Ovary (tissue), 9 donors: Measurements from ENCODE around the gene LMBR1. TPM values are rescaled to one million over a fixed set of nuclear protein-coding genes. Genes with fewer than 3 reads are reported as not detected.

Experiments
- DNase-seq, 5 donors: peaks; one replicate each; pipeline ENCODE4 v3.0.0-alpha.2; 2019 to 2020
- H3K27ac ChIP-seq, 2 donors: fragments of 200-600 bp; one replicate each; pipeline versions ENCODE4 v1.5.1 to v1.8.0; 2019 to 2022
- H3K27me3 ChIP-seq: fragments of 200-600 bp; one replicate; pipeline ENCODE4 v1.8.0; 2022
- H3K36me3 ChIP-seq: fragments of 200-600 bp; sonication (generic); one replicate; pipeline ENCODE4 v1.5.1; 2019
- H3K4me1 ChIP-seq: one replicate; pipeline ENCODE4 v1.8.1; 2013; ENCODE audit warnings: mild to moderate bottlenecking, moderate library complexity; ENCODE audit not compliant: insufficient read depth
- H3K4me3 ChIP-seq: fragments of 200-600 bp; sonication (generic); one replicate; pipeline ENCODE4 v1.5.1; 2017
- H3K9me3 ChIP-seq, 2 donors: fragments of 200-600 bp in 1 of 2; sonication (generic) in 1 of 2; one replicate each; pipeline versions ENCODE4 v1.5.1 to v1.8.1; 2013 to 2019; ENCODE audit warnings: mild to moderate bottlenecking in 1 of 2, moderate library complexity in 1 of 2
- EP300 ChIP-seq: sonication (generic); formaldehyde crosslinking; IDR thresholded peaks from one replicate; pipeline ENCODE4 v1.6.1; 2017; ENCODE audit warnings: antibody characterized with exemption
- POLR2A ChIP-seq: fragments of 450-650 bp; IDR thresholded peaks from one replicate; pipeline ENCODE4 v1.6.1; 2017; ENCODE audit warnings: antibody characterized with exemption, mild to moderate bottlenecking, moderate library complexity
- WGBS, 3 donors: extraction: QIAGEN DNeasy Blood & Tissue Kit in 1 of 3; methylation state at CpG; one replicate each; pipeline versions ENCODE4 v1.1.5 to v1.1.7; 2013 to 2017; 5-methylcytosine and 5-hydroxymethylcytosine counted together
- intact Hi-C, 4 donors: fragments of 100-400 bp; cut with DNase I; formaldehyde crosslinking; loops; one replicate each; pipeline versions ENCODE4 v1.11.0 to v1.15.1; 2022 to 2023
- polyA plus RNA-seq, 2 donors: library from polyadenylated mRNA; stranded (reverse); fragments of 200-250 nt in 1 of 2; fragments of 350-450 nt in 1 of 2; fragmentation: Illumina TruSeq in 1 of 2; extraction: RNeasy Lipid Tissue Mini Kit (QIAGEN cat#74804) in 1 of 2; gene quantifications; one replicate each; pipeline ENCODE4 v1.2.3, GENCODE V29; 2013 to 2014
- total RNA-seq, 7 donors: library from RNA; depleted of rRNA in 2 of 7; stranded (reverse); fragments of >200 nt in 2 of 7; fragmentation: NEBNext Ultra II Directional in 3 of 7; extraction: Animal tissue kit (Norgen Biotek cat#: 25700) in 3 of 7; gene quantifications; one replicate each; pipeline versions ENCODE4 v1.1.0 to v1.2.4, GENCODE V29; 2016 to 2023
- TF ChIP-seq, protein P1 (sequence below), 3 donors: fragments of 450-650 bp in 2 of 3; fragments of 200-600 bp in 1 of 3; IDR thresholded peaks; one replicate each; pipeline versions ENCODE4 v1.5.1 to v1.8.0; 2016 to 2022; ENCODE audit warnings: antibody characterized with exemption in 3 of 3, mild to moderate bottlenecking in 1 of 3
- donor health status: DM: no; HTN: no; CAD: no; lungs with moderate emphysema.
- donor health status: DM: no; HTN: no; CAD: no.
- donor health status: Bipolar disorder and iron deficiency.
- donor health status: DM: yes; HTN: yes; CAD: no.
- donor health status: DM: no; HTN: no; CAD: no.
- donor health status: DM: yes; HTN: yes; CAD: no.

The LMBR1 gene
- total and polyA plus RNA-seq, 9 donors = 20.0 to 77.1 (median 54.2) TPM

DNA sequence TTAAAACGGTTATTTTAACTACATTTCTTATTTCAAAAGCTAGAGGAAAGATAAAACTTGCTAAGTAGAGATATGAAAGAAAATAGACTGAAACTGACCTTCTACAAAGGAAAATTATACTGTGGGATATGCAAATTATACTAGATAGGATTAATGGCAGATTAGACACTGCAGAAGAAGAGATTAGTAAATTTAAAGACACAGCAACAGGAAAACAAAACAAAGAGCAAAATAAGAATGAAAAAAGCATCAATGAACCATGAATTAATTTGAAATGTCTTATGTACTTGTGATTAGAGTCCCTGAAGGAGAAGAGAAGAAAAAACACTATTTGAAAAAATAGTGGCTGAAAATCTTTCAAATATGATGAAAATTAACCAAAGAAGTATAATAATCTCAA, 200.1 kb downstream of the LMBR1 start:
- H3K9me3 ChIP-seq = no peaks in the 10 kb centered on the region
- no peaks in the 10 kb centered on the region for H3K4me1 ChIP-seq
- no peak overlapping the region for H3K27ac ChIP-seq
- TF ChIP-seq POLR2A (no peak), EP300 (no peak)
- TF ChIP-seq, protein P1, sequence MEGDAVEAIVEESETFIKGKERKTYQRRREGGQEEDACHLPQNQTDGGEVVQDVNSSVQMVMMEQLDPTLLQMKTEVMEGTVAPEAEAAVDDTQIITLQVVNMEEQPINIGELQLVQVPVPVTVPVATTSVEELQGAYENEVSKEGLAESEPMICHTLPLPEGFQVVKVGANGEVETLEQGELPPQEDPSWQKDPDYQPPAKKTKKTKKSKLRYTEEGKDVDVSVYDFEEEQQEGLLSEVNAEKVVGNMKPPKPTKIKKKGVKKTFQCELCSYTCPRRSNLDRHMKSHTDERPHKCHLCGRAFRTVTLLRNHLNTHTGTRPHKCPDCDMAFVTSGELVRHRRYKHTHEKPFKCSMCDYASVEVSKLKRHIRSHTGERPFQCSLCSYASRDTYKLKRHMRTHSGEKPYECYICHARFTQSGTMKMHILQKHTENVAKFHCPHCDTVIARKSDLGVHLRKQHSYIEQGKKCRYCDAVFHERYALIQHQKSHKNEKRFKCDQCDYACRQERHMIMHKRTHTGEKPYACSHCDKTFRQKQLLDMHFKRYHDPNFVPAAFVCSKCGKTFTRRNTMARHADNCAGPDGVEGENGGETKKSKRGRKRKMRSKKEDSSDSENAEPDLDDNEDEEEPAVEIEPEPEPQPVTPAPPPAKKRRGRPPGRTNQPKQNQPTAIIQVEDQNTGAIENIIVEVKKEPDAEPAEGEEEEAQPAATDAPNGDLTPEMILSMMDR (IDR thresholded peaks at IDR 0.05) = no peak
- no peak overlapping the region for H3K4me3 ChIP-seq
- DNase-seq = no peak
- 68 to 85% (median 74%) methylated on average over 1 of the region's 1 CpG for WGBS, 3 donors
- intact Hi-C loops = no loop called here
- H3K27me3 ChIP-seq = no peaks in the 10 kb centered on the region
- no peaks in the 10 kb centered on the region for H3K36me3 ChIP-seq

DNA sequence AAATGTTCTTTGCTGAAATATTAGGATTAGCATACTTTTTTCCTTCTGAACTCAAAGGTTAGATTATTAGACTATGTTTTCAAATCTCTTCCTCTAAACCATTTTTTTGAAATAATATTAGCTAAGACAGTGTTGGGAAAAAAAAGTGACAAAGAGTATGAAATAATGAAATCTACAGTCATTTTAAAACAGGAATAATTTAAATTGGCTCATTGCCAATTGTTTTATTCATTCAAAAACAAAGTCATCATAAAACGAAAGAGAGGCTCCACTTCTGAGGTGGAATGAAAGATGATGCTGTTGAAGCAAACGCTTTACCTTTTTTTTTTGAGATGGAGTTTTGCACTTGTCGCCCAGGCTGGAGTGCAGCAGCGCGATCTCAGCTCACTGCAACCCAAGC, 201.2 kb downstream of the LMBR1 start:
- no peaks in the 10 kb centered on the region for H3K9me3 ChIP-seq
- no peaks in the 10 kb centered on the region for H3K4me1 ChIP-seq
- no peaks in the 10 kb centered on the region for H3K36me3 ChIP-seq
- intact Hi-C loops = no loop called here
- TF ChIP-seq, protein P1 (IDR thresholded peaks at IDR 0.05) = no peak
- TF ChIP-seq EP300 (no peak), POLR2A (no peak)
- no peak overlapping the region for H3K4me3 ChIP-seq
- WGBS, 3 donors = 81 to 83% (median 83%) methylated on average over 5 of the region's 5 CpGs
- no peak overlapping the region for H3K27ac ChIP-seq
- no peaks in the 10 kb centered on the region for H3K27me3 ChIP-seq
- no peak for DNase-seq

DNA sequence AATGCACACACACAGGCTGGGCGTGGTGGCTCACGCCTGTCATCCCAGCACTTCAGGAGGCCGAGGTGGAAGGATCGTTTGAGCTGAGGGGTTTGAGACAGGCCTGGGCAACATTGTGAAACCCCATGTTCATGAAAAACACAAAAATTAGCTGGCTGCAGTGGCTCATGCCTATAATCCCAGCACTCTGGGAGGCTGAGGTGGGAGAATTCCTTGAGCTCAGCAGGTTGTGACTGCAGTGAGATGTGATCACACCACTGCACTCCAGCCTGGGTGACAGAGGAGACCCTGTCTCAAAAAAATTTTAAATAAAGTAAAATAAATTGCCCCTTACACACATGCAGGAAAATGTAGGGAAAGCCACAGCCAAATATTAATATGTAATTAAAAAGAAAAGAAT, 208.3 kb downstream of the LMBR1 start:
- no peak overlapping the region for H3K4me3 ChIP-seq
- no peaks in the 10 kb centered on the region for H3K27me3 ChIP-seq
- no peaks in the 10 kb centered on the region for H3K36me3 ChIP-seq
- no peaks in the 10 kb centered on the region for H3K4me1 ChIP-seq
- intact Hi-C loops = no loop called here
- 87 to 96% (median 94%) methylated on average over 4 of the region's 4 CpGs for WGBS, 3 donors
- no peak overlapping the region for H3K27ac ChIP-seq
- DNase-seq = no peak
- H3K9me3 ChIP-seq = no peaks in the 10 kb centered on the region
- no peak for TF ChIP-seq POLR2A

DNA sequence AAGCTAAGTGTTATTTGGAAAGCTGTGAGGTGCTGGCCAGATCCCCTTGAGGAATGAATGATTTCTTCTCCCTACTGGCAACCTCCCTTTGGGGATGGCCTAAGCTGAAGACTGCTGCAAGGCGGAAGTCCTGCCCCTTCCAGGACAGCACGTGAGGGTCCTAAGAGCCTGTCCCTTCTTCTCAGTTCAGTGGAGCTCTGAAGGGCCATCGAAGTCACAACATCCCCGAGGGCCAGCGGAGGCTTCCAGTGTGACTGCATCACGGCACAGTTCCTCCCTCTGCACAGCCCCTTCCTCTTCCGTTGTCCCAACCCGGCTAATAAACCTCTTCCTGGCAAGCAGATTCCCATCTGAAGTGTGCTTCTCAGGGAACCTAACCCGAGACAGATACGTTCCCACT, 208.7 kb downstream of the LMBR1 start:
- H3K4me1 ChIP-seq = no peaks in the 10 kb centered on the region
- H3K27ac ChIP-seq = no peak overlapping the region
- TF ChIP-seq, protein P1 (IDR thresholded peaks at IDR 0.05) = no peak
- TF ChIP-seq POLR2A (no peak), EP300 (no peak)
- DNase-seq = no peak
- intact Hi-C loops = no loop called here
- no peak overlapping the region for H3K4me3 ChIP-seq
- no peaks in the 10 kb centered on the region for H3K36me3 ChIP-seq
- no peaks in the 10 kb centered on the region for H3K9me3 ChIP-seq
- 92 to 96% (median 95%) methylated on average over 10 of the region's 10 CpGs for WGBS, 3 donors
- no peaks in the 10 kb centered on the region for H3K27me3 ChIP-seq

DNA sequence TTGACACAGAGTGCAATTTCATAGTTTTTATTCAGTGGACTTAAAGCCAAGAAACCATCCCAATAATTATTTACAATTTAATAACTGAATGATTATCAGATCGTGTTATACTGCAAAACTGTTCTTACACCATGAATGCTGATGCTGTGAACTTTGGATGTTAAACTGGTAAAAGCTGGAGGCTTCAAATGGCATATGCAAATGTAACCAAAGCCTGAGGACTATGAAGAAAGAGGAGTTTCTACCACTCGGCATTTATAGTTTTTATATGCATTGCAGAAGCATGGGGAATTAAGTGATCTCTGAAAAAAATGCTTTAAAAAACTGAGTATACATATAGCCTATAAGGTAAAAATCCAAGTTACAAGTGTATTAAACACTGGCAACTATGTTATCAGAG, 210.1 kb downstream of the LMBR1 start:
- no peaks in the 10 kb centered on the region for H3K36me3 ChIP-seq
- no peaks in the 10 kb centered on the region for H3K9me3 ChIP-seq
- H3K27me3 ChIP-seq = no peaks in the 10 kb centered on the region
- TF ChIP-seq POLR2A (no peak), EP300 (no peak)
- TF ChIP-seq, protein P1 (IDR thresholded peaks at IDR 0.05) = no peak
- H3K27ac ChIP-seq = no peak overlapping the region
- intact Hi-C loops = no loop called here
- 89 to 99% (median 91%) methylated on average over 2 of the region's 2 CpGs for WGBS, 3 donors
- H3K4me3 ChIP-seq = no peak overlapping the region
- H3K4me1 ChIP-seq = no peaks in the 10 kb centered on the region
- DNase-seq = no peak
